Trophoblast cell (in vitro differentiated cells and primary cell): Measurements from ENCODE around the gene OR51D1.

Experiments used
- DNase-seq, 2 donors: peaks; one replicate each; pipeline ENCODE4 v3.0.0-alpha.2; 2016
- H2AFZ ChIP-seq: 2 replicates; pipeline ENCODE4 v1.6.1; 2013; ENCODE audit warnings: low read length, moderate library complexity, mild to moderate bottlenecking; ENCODE audit not compliant: insufficient read depth, poor library complexity
- H2AK5ac ChIP-seq: 2 replicates; pipeline ENCODE4 v1.6.1; 2013; ENCODE audit warnings: mild to moderate bottlenecking, low read length
- H2BK120ac ChIP-seq: 2 replicates; pipeline ENCODE4 v1.6.1; 2013; ENCODE audit warnings: low read length, mild to moderate bottlenecking, moderate library complexity; ENCODE audit not compliant: insufficient read depth, poor library complexity
- H2BK12ac ChIP-seq: 2 replicates; pipeline ENCODE4 v1.6.1; 2013; ENCODE audit warnings: mild to moderate bottlenecking, low read length, moderate library complexity
- H2BK5ac ChIP-seq: 2 replicates; pipeline ENCODE4 v1.6.1; 2013; ENCODE audit warnings: low read length, low read depth, moderate library complexity, mild to moderate bottlenecking; ENCODE audit not compliant: poor library complexity
- H3K14ac ChIP-seq: 2 replicates; pipeline ENCODE4 v1.6.1; 2013; ENCODE audit warnings: mild to moderate bottlenecking, low read length
- H3K18ac ChIP-seq: 2 replicates; pipeline ENCODE4 v1.6.1; 2013; ENCODE audit warnings: mild to moderate bottlenecking, low read length
- H3K23ac ChIP-seq: 2 replicates; pipeline ENCODE4 v1.6.1; 2013; ENCODE audit warnings: low read length
- H3K27ac ChIP-seq: 2 replicates; pipeline ENCODE4 v1.5.1; 2013; ENCODE audit warnings: low read depth, mild to moderate bottlenecking, inconsistent platforms, low read length, moderate library complexity
- H3K27me3 ChIP-seq: 2 replicates; pipeline ENCODE4 v1.6.1; 2013; ENCODE audit warnings: inconsistent platforms, mild to moderate bottlenecking, low read length, moderate library complexity; ENCODE audit not compliant: insufficient read depth
- H3K36me3 ChIP-seq, 2 experiments: 1 replicate in 1 of 2; 2 replicates in 1 of 2; pipeline ENCODE4 v1.6.1; 2013; ENCODE audit warnings: low read length in 2 of 2, mild to moderate bottlenecking in 2 of 2, moderate library complexity in 1 of 2; ENCODE audit not compliant: insufficient read depth in 2 of 2, control insufficient read depth in 1 of 2
- H3K4ac ChIP-seq: 2 replicates; pipeline ENCODE4 v1.6.1; 2013; ENCODE audit warnings: low read depth, mild to moderate bottlenecking, low read length, moderate library complexity
- H3K4me1 ChIP-seq, 2 experiments: 1 replicate in 1 of 2; 2 replicates in 1 of 2; pipeline ENCODE4 v1.6.1; 2013; ENCODE audit warnings: low read length in 2 of 2, mild to moderate bottlenecking in 2 of 2, moderate library complexity in 1 of 2; ENCODE audit not compliant: insufficient read depth in 2 of 2, control insufficient read depth in 1 of 2
- H3K4me2 ChIP-seq: 2 replicates; pipeline ENCODE4 v1.6.1; 2013; ENCODE audit warnings: inconsistent platforms, mild to moderate bottlenecking, low read length, moderate library complexity
- H3K4me3 ChIP-seq: 2 replicates; pipeline ENCODE4 v1.5.1; 2013; ENCODE audit warnings: mild to moderate bottlenecking, low read depth, low read length, inconsistent platforms
- H3K79me1 ChIP-seq: one replicate; pipeline ENCODE4 v1.6.1; 2013; ENCODE audit warnings: low read length
- H3K79me2 ChIP-seq: 2 replicates; pipeline ENCODE4 v1.6.1; 2013; ENCODE audit warnings: low read length, mild to moderate bottlenecking; ENCODE audit not compliant: control insufficient read depth, insufficient read depth, poor library complexity
- H3K9ac ChIP-seq: 2 replicates; pipeline ENCODE4 v1.6.1; 2013; ENCODE audit warnings: mild to moderate bottlenecking, low read length
- H3K9me3 ChIP-seq: 2 replicates; pipeline ENCODE4 v1.6.1; 2013; ENCODE audit warnings: low read depth, mild to moderate bottlenecking, control low read depth, inconsistent platforms, low read length; ENCODE audit not compliant: insufficient read depth
- H4K12ac ChIP-seq: 2 replicates; pipeline ENCODE4 v1.6.1; 2013; ENCODE audit warnings: low read depth, mild to moderate bottlenecking, low read length, moderate library complexity
- H4K8ac ChIP-seq: 2 replicates; pipeline ENCODE4 v1.6.1; 2013; ENCODE audit warnings: low read depth, mild to moderate bottlenecking, low read length, moderate library complexity
- H4K91ac ChIP-seq: one replicate; pipeline ENCODE4 v1.6.1; 2013; ENCODE audit warnings: low read depth, mild to moderate bottlenecking, low read length, moderate library complexity
- WGBS: extraction: QIAGEN DNeasy Blood & Tissue Kit; methylation state at CpG from one replicate; pipeline ENCODE4 v1.1.7; 2013; ENCODE audit warnings: missing lambda C conversion rate; ENCODE audit not compliant: insufficient read length, insufficient coverage; ENCODE audit errors: extremely low coverage; 5-methylcytosine and 5-hydroxymethylcytosine counted together

The OR51D1 gene

GRCh38 chr11:4606231-4607015 lies 30.9 kb upstream of the OR51D1 start:
- no peak overlapping the region for H4K8ac ChIP-seq

DNA sequence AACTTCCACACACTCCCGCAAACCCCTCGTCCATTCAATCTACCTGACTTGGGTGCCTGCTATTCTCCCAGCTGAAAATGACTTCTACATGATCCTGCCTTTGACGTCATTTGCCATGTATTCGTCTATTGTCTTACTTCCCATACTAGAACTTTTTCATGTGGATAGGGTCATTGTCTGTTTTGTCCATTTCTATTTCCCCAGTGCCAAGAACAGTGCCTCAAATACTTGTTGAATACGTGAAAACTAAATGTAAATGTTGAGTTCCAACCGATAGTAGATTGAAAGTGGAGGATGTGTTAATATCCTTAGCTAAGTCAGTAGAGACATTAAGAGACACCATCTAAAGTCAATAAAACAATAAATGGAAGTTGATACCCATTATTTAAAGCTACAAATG lies 30.2 kb upstream of the OR51D1 start:
- H3K27ac ChIP-seq: no peak overlapping the region
- no peak for DNase-seq
- no peaks in the 10 kb centered on the region for H3K27me3 ChIP-seq
- H3K4me3 ChIP-seq: no peak overlapping the region
- no peak overlapping the region for H3K9ac ChIP-seq
- H3K9me3 ChIP-seq: no peaks in the 10 kb centered on the region
- no peak overlapping the region for H2BK12ac ChIP-seq
- no peak overlapping the region for H2BK5ac ChIP-seq
- no peak overlapping the region for H3K18ac ChIP-seq
- no peak overlapping the region for H3K4me2 ChIP-seq
- no peak overlapping the region for H4K12ac ChIP-seq
- no peak overlapping the region for H4K91ac ChIP-seq
- no peak overlapping the region for H2BK120ac ChIP-seq
- no peak overlapping the region for H2AFZ ChIP-seq
- H4K8ac ChIP-seq: no peak overlapping the region
- no peak overlapping the region for H2AK5ac ChIP-seq
- H3K23ac ChIP-seq: no peak overlapping the region
- no peak overlapping the region for H3K4ac ChIP-seq
- no CpG with 5 or more reads among the region's 6 CpGs for WGBS
- peaks cover 2% of the 10 kb centered on the region in 2 experiments for H3K4me1 ChIP-seq
- H3K14ac ChIP-seq: no peak overlapping the region
- H3K36me3 ChIP-seq: peaks cover 5 to 6% of the 10 kb centered on the region in 2 experiments
- peaks cover 2% of the 10 kb centered on the region for H3K79me2 ChIP-seq
- H3K79me1 ChIP-seq: peaks cover 4% of the 10 kb centered on the region

More at GRCh38 chr11:4606231-4607015, 30.9 kb upstream of the OR51D1 start:
- Histone ChIP-seq H3K23ac (no peak overlapping the region), H3K27ac (no peak overlapping the region), H3K4me2 (no peak overlapping the region), H2AFZ (no peak overlapping the region), H2BK5ac (no peak overlapping the region), H3K9ac (no peak overlapping the region), H3K4me3 (no peak overlapping the region), H3K18ac (no peak overlapping the region), H3K9me3 (no peaks in the 10 kb centered on the region), H2BK12ac (no peak overlapping the region), H3K36me3 (peaks cover 10 to 13% of the 10 kb centered on the region in 2 experiments), H3K79me1 (peaks cover 4% of the 10 kb centered on the region), H3K27me3 (no peaks in the 10 kb centered on the region), H2BK120ac (no peak overlapping the region), H4K91ac (no peak overlapping the region), H3K4me1 (peaks cover 2% of the 10 kb centered on the region in 2 experiments), H2AK5ac (no peak overlapping the region), H3K14ac (no peak overlapping the region), H3K4ac (no peak overlapping the region), H4K12ac (no peak overlapping the region), H3K79me2 (peaks cover 2% of the 10 kb centered on the region)
- WGBS: no CpG with 5 or more reads among the region's 1 CpG
- DNase-seq: no peak

GRCh38 chr11:4607781-4608666 lies 29.3 kb upstream of the OR51D1 start, which contains the start of gene TRIM68:
Gene TRIM68, minus strand, starts transcription at chr11:4608231. Its CDS starts 2,727 bp downstream, at chr11:4605504.
- Histone ChIP-seq H4K91ac (peak within 1 kb of the TSS; percentile 81), H4K8ac (peak within 1 kb of the TSS; percentile 99), H2BK12ac (no peak within 1 kb of the TSS), H3K4me2 (peak within 1 kb of the TSS; percentile 64), H3K27me3 (no peaks in the 10 kb centered on the region), H3K18ac (peak within 1 kb of the TSS; percentile 37), H2BK5ac (peak within 1 kb of the TSS; percentile 90), H3K14ac (peak within 1 kb of the TSS; percentile 85), H2BK120ac (peak within 1 kb of the TSS; percentile 79), H3K9ac (peak within 1 kb of the TSS; percentile 95), H3K79me1 (peaks cover 4% of the 10 kb centered on the region), H3K4me1 (peaks cover 2% of the 10 kb centered on the region in 2 experiments), H3K36me3 (peaks cover 3 to 4% of the 10 kb centered on the region in 2 experiments), H3K4ac (peak within 1 kb of the TSS; percentile 81), H3K4me3 (peak within 1 kb of the TSS; percentile 87), H4K12ac (peak within 1 kb of the TSS; percentile 77), H3K23ac (no peak within 1 kb of the TSS), H2AK5ac (no peak within 1 kb of the TSS), H3K27ac (peak within 1 kb of the TSS; percentile 82), H3K9me3 (no peaks in the 10 kb centered on the region), H3K79me2 (peaks cover 2% of the 10 kb centered on the region), H2AFZ (peak within 1 kb of the TSS; percentile 86)
- no CpG with 5 or more reads among the region's 43 CpGs for WGBS
- peak; percentile 96 for DNase-seq

DNA sequence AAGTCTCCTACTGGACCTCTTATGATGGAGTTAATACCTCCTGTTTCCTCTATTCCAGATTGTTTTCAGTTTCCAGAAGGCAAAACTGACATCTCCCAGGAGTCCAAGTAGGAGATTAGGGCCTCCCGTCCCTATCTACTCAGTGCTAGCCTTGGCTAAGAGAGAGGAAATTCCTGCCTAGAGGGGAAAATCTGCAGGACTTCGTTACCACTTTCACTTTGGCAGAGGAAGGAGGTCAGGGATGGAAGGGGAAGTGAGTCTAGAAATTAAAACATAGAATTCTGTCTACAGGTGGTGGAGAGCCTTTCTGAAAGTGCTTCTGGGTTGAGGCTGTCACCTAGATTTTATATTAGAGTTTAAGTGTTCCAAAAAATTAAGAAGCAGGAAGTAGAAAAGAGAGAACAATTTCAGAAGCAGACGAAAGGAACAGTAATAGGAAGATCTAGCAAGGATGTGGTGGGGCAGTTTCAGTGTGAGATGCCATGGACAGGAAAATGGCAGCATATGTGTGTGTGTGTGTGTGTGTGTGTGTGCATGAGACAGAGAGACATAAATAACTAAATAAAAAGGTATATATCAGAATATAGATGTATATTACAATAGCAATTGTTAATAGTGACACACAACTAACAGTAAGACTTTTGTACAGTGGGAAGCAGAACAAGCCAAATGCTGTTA lies 26.9 kb upstream of the OR51D1 start:
- H3K27ac ChIP-seq: no peak overlapping the region
- H4K8ac ChIP-seq: peak overlapping the region; percentile 37
- no peak overlapping the region for H3K9ac ChIP-seq
- no peak overlapping the region for H2BK12ac ChIP-seq
- H4K91ac ChIP-seq: no peak overlapping the region
- H3K14ac ChIP-seq: no peak overlapping the region
- H3K4me2 ChIP-seq: no peak overlapping the region
- H3K4me1 ChIP-seq: peaks cover 2% of the 10 kb centered on the region in 2 experiments
- H3K18ac ChIP-seq: no peak overlapping the region
- no peak overlapping the region for H2AK5ac ChIP-seq
- no peak overlapping the region for H3K23ac ChIP-seq
- H3K27me3 ChIP-seq: no peaks in the 10 kb centered on the region
- no peak overlapping the region for H2AFZ ChIP-seq
- peak in 1 of 2 donors; percentile 11 for DNase-seq
- no CpG with 5 or more reads among the region's 3 CpGs for WGBS
- H2BK120ac ChIP-seq: no peak overlapping the region
- H3K36me3 ChIP-seq: no peaks in the 10 kb centered on the region
- H3K9me3 ChIP-seq: no peaks in the 10 kb centered on the region
- H2BK5ac ChIP-seq: no peak overlapping the region
- no peak overlapping the region for H3K4me3 ChIP-seq
- no peak overlapping the region for H3K4ac ChIP-seq
- H3K79me2 ChIP-seq: peaks cover 2% of the 10 kb centered on the region
- H3K79me1 ChIP-seq: peaks cover 4% of the 10 kb centered on the region
- no peak overlapping the region for H4K12ac ChIP-seq
